ENCODE data around the gene EGR4.
"Not testable (repeated sequence)": the region's sequence is repeated elsewhere in the genome, so short reads cannot be mapped to it uniquely, and the experiment has no call there.

EGR4 gene

DNA sequence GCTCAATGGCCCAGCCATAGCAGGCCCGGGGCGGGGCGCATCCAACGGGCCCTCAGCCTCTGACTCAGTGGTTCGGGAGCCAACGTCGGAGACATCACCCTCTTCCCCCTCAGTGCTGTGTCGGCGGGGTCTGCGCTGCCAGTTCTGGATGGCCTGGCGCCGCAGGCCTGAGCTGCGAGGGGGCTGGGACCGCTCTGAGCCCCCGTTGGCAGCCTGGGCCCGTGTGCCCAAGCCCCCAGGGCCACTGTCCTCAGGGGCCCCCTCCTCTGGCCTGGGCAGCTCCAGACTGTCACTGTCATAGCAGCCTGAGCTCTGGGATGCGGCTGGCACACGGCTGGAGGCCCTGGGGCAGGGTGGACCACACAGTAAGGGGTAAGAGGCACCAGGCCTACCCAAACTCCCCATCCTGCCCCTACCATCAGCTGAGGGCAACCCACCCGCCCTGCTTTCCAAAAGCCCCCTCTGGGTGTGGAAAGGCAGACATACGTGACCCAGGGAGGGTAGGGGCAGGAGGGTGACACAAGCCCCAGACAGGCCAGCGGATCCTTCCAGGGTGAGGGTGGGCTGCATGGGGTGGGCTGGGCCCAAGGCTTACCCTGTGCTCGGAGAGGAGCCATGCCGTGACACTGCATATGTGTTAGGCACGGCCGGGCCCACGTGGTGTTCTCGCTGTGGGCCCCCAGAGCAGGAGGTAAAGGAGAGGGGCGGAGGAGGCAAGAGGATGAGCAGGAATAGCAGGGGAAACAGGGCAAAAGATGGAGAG, 27.9 kb downstream of the EGR4 start:
- in situ Hi-C loops (cut with HindIII; ENCODE audit: low sequenced_read_pairs), result no loop called here
- TF ChIP-seq, protein P1, sequence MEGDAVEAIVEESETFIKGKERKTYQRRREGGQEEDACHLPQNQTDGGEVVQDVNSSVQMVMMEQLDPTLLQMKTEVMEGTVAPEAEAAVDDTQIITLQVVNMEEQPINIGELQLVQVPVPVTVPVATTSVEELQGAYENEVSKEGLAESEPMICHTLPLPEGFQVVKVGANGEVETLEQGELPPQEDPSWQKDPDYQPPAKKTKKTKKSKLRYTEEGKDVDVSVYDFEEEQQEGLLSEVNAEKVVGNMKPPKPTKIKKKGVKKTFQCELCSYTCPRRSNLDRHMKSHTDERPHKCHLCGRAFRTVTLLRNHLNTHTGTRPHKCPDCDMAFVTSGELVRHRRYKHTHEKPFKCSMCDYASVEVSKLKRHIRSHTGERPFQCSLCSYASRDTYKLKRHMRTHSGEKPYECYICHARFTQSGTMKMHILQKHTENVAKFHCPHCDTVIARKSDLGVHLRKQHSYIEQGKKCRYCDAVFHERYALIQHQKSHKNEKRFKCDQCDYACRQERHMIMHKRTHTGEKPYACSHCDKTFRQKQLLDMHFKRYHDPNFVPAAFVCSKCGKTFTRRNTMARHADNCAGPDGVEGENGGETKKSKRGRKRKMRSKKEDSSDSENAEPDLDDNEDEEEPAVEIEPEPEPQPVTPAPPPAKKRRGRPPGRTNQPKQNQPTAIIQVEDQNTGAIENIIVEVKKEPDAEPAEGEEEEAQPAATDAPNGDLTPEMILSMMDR (IDR thresholded peaks at IDR 0.05; ENCODE audit: low read depth, low read length), result no peak

DNA sequence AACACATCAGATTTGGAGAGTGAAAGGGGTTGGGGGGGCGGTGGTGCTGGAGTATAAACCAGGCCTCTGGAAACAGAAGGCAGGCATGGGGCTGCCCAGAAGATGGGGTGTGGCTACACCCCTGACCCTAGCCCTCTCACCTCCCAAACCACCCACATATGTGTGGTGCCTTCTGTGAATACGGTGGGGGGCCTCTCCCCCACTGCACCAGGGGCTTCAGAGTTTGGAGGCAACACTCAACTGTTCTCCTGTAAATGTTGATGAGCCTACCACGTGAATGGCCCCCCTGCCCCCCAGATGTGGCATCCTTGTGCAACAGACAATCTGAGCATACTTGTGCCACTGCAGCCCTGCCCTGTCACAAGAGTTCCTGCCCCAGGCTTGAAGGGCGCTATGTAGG, 28.6 kb downstream of the EGR4 start:
- TF ChIP-seq, protein P1 (IDR thresholded peaks at IDR 0.05; ENCODE audit: low read depth, low read length), result no peak
- H3K4me3 ChIP-seq (ENCODE audit: low read depth, low read length), result no peak overlapping the region
- in situ Hi-C loops (cut with HindIII; ENCODE audit: low sequenced_read_pairs), result no loop called here
- no peak for DNase-seq (ENCODE audit: low read depth, low spot score)

More for the DNA sequence above, 27.9 kb downstream of the EGR4 start:
- DNase-seq (ENCODE audit: low read depth, low spot score), result no peak
- H3K4me3 ChIP-seq (ENCODE audit: low read depth, low read length), result no peak overlapping the region

DNA sequence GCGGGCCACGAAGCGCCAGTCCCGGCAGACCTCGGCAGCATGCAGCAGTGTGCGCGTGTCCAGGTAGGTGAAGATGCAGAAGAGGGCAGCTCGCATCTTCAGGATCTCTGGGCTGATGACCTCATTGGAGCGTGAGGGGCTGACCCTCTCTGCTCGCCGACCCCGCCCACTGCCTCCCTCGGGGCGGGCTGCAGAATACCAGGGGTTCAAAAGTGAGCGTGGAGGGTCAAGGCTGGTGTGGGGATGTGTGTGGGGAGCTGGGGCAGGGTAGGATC, 29.1 kb downstream of the EGR4 start:
- DNase-seq (ENCODE audit: low read depth, low spot score), result no peak
- in situ Hi-C loops (cut with HindIII; ENCODE audit: low sequenced_read_pairs), result no loop called here
- TF ChIP-seq, protein P1 (IDR thresholded peaks at IDR 0.05; ENCODE audit: low read depth, low read length), result no peak
- H3K4me3 ChIP-seq (ENCODE audit: low read depth, low read length), result no peak overlapping the region

DNA sequence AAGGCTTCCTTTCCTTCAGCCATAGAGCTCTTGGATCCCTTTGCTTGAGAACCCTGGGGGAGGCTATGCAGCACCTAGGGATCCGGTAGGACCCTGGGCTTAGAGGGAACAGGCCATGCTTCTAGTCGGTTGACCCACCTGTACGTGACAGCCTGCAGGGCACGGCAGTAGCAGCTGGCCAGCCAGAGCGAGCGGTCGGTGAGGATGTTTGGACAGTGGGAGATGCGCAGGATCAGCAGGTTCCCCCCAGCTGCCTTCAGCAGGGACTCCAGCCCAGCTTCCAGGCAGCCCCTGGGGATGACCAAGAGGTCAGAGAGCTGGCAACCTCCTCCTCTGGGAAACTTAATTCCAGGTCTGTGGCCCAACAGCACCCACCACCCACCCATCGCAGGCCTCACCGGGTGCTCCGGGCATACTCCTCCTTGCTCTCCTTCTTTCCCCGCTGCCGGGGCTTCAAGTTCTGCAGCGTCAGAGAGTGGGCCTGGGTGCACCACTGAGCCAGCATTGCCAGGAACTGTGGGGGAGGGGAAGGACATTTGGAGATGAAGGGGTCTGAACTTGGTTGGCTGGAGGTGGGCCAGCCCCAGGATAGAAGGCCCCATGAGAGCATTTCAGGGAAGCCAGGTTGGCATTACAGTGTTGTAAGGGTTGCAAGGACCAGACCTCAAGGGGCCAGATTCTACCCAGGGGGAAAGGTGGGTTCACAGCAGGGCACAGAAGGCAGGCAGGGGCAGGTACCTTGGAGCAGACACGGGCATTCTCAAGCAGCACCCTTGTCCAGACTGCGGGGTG, 29.6 kb downstream of the EGR4 start:
- no peak overlapping the region for H3K4me3 ChIP-seq (ENCODE audit: low read depth, low read length)
- no peak for DNase-seq (ENCODE audit: low read depth, low spot score)
- TF ChIP-seq, protein P1 (IDR thresholded peaks at IDR 0.05; ENCODE audit: low read depth, low read length), result no peak
- in situ Hi-C loops (cut with HindIII; ENCODE audit: low sequenced_read_pairs), result no loop called here

DNA sequence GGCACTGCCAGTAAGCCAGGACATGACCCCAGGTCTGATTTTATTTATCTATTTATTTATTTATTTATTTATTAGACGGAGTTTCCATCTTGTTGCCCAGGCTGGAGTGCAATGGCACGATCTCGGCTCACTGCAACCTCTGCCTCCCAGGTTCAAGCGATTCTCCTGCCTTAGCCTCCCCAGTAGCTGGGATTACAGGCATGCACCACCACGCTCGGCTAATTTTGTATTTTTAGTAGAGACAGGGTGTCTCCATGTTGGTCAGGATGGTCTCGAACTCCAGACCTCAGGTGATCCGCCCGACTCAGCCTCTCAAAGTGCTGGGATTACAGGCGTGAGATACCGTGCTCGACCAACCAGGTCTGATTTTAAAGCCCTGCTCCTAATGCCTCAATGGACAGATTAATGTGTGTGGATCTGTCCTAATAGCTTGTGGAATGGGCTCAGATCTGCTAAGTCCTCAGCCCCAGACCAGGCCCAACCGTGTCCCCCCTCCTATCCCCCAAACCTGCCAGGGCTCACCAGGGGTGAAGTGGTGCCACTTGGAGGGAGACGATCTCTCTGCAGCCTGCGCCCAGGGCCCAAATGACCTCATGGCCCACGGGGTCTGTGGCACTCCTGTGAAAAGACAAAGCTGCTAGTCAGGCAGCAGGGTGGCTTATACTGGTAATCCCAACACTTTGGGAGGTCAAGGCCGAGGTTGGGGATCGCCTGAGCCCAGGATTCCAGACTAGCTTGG, 30.5 kb downstream of the EGR4 start:
- H3K4me3 ChIP-seq (ENCODE audit: low read depth, low read length); DNase-seq (ENCODE audit: low read depth, low spot score); in situ Hi-C loops (cut with HindIII; ENCODE audit: low sequenced_read_pairs): not testable (repeated sequence)

DNA sequence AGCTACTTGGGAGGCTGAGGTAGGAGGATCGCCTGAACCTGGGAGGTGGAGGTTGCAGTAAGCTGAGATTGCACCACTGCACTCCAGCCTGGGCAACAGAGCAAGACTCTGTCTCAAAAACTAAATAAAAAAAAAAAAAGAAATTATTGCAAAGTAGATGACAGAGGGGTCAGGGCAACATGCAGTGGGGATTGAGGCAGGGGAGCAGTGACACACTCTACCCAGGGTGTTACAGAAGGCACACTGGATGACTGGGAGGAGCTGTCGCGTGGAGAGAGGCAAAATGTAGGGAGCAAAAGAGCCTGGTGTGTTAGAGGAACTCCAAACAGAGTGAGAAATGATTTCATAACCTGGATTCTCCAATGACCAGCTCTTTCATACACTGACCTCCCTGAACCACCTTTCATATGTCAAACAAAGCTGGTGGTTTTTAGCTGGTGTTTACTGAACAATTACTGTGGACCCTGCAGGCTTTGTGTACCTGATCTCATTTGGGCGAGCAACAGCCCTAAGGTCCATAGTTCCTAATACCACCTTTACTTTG, 31.2 kb downstream of the EGR4 start:
- TF ChIP-seq, protein P1 (IDR thresholded peaks at IDR 0.05; ENCODE audit: low read depth, low read length), result no peak
- H3K4me3 ChIP-seq (ENCODE audit: low read depth, low read length), result no peak overlapping the region
- in situ Hi-C loops (cut with HindIII; ENCODE audit: low sequenced_read_pairs), result no loop called here
- DNase-seq (ENCODE audit: low read depth, low spot score), result no peak
